ENCODE data around the gene PRR14. TPM values are rescaled to one million over a fixed set of nuclear protein-coding genes. Genes with fewer than 3 reads are reported as not detected.

Gene PRR14
- polyA plus RNA-seq, 1 of the 3 experiments (the other 2 are of a cell fraction), result 13.5 TPM

- Histone ChIP-seq H3F3A (replicated peaks; ENCODE audit: insufficient read depth) (peaks cover 4% of the 10 kb centered on the region), H3K4me3 (ENCODE audit: low read depth in 2 of 2, low read length in 1 of 2) (no peak overlapping the region), H3K9me2 (no peaks in the 10 kb centered on the region), H3K79me2 (ENCODE audit: insufficient read depth) (peaks cover 25% of the 10 kb centered on the region), H2AFZ (ENCODE audit: low read depth) (no peak overlapping the region), H3K4me1 (ENCODE audit: control insufficient read depth in 1 of 2, insufficient read depth in 2 of 2, low read depth in 1 of 2, low read length in 1 of 2) (peaks cover 5 to 6% of the 10 kb centered on the region in 2 experiments; a peak in 2 of 4 replicates), H3K27ac (ENCODE audit: low read depth in 2 of 2, low read length in 1 of 2) (no peak overlapping the region), H4K20me1 (ENCODE audit: insufficient read depth) (no peaks in the 10 kb centered on the region), H3K9ac (no peak overlapping the region), H3K36me3 (replicated peaks in 1 of 2; ENCODE audit: control insufficient read depth in 1 of 2, insufficient read depth in 2 of 2, low read length in 1 of 2) (peaks cover 22 to 35% of the 10 kb centered on the region in 2 experiments), H3K27me3 (ENCODE audit: insufficient read depth) (no peaks in the 10 kb centered on the region), H3K9me3 (no peaks in the 10 kb centered on the region), H3K4me2 (no peak overlapping the region)
- POLR2A ChIA-PET, result interaction anchor here (0.6 kb wide), 1 partner anchor 114 kb away, joined by 5 read pairs; no protein-coding TSS in a partner anchor
- CTCF ChIA-PET, result interaction anchor here (1.6 kb wide), 1 partner anchor 10 kb away, joined by 6 read pairs; no protein-coding TSS in a partner anchor
- no peak for TF ChIP-seq TCF12 (IDR thresholded peaks at IDR 0.05)
- TF ChIP-seq RAD21 (IDR thresholded peaks at IDR 0.05; ENCODE audit: low read length), result no peak
- no peak for TF ChIP-seq GATA2 (CRISPR knock-in tag; IDR thresholded peaks at IDR 0.05)
- TF ChIP-seq YY1 (IDR thresholded peaks at IDR 0.05; ENCODE audit: low read depth), result no peak
- no peak for TF ChIP-seq GABPA (IDR thresholded peaks at IDR 0.05; ENCODE audit: low read depth)
- no peak for TF ChIP-seq REST (IDR thresholded peaks at IDR 0.05; ENCODE audit: low read depth, low read length)
- no peak for TF ChIP-seq FOSL2 (IDR thresholded peaks at IDR 0.05; ENCODE audit: borderline replicate concordance, low read depth)
- TF ChIP-seq POLR2AphosphoS5 (IDR thresholded peaks at IDR 0.05; ENCODE audit: low read depth, low read length), result no peak
- no peak for TF ChIP-seq ELF1 (IDR thresholded peaks at IDR 0.05)
- TF ChIP-seq TAF1 (IDR thresholded peaks at IDR 0.05; ENCODE audit: borderline replicate concordance, low read depth, low read length), result no peak
- 92% methylated on average over 10 of the region's 15 CpGs for WGBS (ENCODE audit: low lambda C conversion rate)
- no peak for DNase-seq
Measured at GRCh38 chr16:30605158-30605557, 45.6 kb upstream of the PRR14 start.

DNA sequence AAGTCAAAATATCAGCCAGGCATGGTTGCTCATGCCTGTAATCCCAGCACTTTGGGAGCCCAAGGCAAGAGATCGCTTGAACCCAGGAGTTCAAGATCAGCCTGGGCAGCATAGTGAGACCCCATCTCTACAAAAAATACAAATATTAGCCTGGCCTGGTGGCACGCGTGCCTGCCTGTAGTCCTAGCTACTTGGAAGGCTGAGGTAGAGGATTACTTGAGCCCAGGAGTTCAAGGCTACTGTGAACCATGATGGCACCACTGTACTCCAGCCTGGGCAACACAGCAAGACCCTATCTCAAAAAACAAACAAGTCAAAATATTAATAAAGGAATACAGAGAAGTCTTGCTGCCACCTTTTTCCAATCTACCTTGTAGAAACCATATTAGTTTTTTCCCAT, 44.8 kb upstream of the PRR14 start:
- H3K27me3 ChIP-seq (ENCODE audit: insufficient read depth), result no peaks in the 10 kb centered on the region
- no peak overlapping the region for H3K4me3 ChIP-seq (ENCODE audit: low read depth in 2 of 2, low read length in 1 of 2)
- peaks cover 5 to 6% of the 10 kb centered on the region in 2 experiments; a peak in 2 of 4 replicates for H3K4me1 ChIP-seq (ENCODE audit: control insufficient read depth in 1 of 2, insufficient read depth in 2 of 2, low read depth in 1 of 2, low read length in 1 of 2)
- H3K9me3 ChIP-seq, result no peaks in the 10 kb centered on the region
- H2AFZ ChIP-seq (ENCODE audit: low read depth), result no peak overlapping the region
- no peaks in the 10 kb centered on the region for H3K9me2 ChIP-seq
- H4K20me1 ChIP-seq (ENCODE audit: insufficient read depth), result no peaks in the 10 kb centered on the region
- no peak overlapping the region for H3K9ac ChIP-seq
- H3K36me3 ChIP-seq (replicated peaks in 1 of 2; ENCODE audit: control insufficient read depth in 1 of 2, insufficient read depth in 2 of 2, low read length in 1 of 2), result peaks cover 22 to 35% of the 10 kb centered on the region in 2 experiments
- H3K27ac ChIP-seq (ENCODE audit: low read depth in 2 of 2, low read length in 1 of 2), result no peak overlapping the region
- no peak overlapping the region for H3K4me2 ChIP-seq
- no peak for DNase-seq
- 100% methylated on average over 3 of the region's 3 CpGs for WGBS (ENCODE audit: low lambda C conversion rate)
- H3F3A ChIP-seq (replicated peaks; ENCODE audit: insufficient read depth), result peaks cover 4% of the 10 kb centered on the region
- peaks cover 25% of the 10 kb centered on the region for H3K79me2 ChIP-seq (ENCODE audit: insufficient read depth)
- CTCF ChIA-PET, result interaction anchor here (1.6 to 3.5 kb wide), 2 partner anchors 8 to 9 kb away, joined by 6 to 14 read pairs; no protein-coding TSS in a partner anchor
- POLR2A ChIA-PET, result interaction anchor here (0.6 kb wide), 1 partner anchor 115 kb away, joined by 5 read pairs; no protein-coding TSS in a partner anchor
- TF ChIP-seq SMC3 (IDR thresholded peaks at IDR 0.05; ENCODE audit: low read depth, low read length) (no peak), TAF1 (IDR thresholded peaks at IDR 0.05; ENCODE audit: borderline replicate concordance, low read depth, low read length) (no peak), FOSL2 (IDR thresholded peaks at IDR 0.05; ENCODE audit: borderline replicate concordance, low read depth) (no peak), USF2 (IDR thresholded peaks at IDR 0.05; ENCODE audit: borderline replicate concordance, low read depth, low read length) (no peak), SIN3A (IDR thresholded peaks at IDR 0.05; ENCODE audit: borderline replicate concordance, low read depth, low read length) (no peak), MXI1 (IDR thresholded peaks at IDR 0.05; ENCODE audit: low read depth, low read length) (no peak), GATA2 (CRISPR knock-in tag; IDR thresholded peaks at IDR 0.05) (no peak), REST (IDR thresholded peaks at IDR 0.05; ENCODE audit: low read depth, low read length) (no peak), POLR2AphosphoS5 (IDR thresholded peaks at IDR 0.05; ENCODE audit: low read depth, low read length) (no peak)
- TF ChIP-seq, protein P1, sequence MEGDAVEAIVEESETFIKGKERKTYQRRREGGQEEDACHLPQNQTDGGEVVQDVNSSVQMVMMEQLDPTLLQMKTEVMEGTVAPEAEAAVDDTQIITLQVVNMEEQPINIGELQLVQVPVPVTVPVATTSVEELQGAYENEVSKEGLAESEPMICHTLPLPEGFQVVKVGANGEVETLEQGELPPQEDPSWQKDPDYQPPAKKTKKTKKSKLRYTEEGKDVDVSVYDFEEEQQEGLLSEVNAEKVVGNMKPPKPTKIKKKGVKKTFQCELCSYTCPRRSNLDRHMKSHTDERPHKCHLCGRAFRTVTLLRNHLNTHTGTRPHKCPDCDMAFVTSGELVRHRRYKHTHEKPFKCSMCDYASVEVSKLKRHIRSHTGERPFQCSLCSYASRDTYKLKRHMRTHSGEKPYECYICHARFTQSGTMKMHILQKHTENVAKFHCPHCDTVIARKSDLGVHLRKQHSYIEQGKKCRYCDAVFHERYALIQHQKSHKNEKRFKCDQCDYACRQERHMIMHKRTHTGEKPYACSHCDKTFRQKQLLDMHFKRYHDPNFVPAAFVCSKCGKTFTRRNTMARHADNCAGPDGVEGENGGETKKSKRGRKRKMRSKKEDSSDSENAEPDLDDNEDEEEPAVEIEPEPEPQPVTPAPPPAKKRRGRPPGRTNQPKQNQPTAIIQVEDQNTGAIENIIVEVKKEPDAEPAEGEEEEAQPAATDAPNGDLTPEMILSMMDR (IDR thresholded peaks at IDR 0.05), result no peak

Data from SK-N-SH (cell line).